GM21619 (cell line): ENCODE results near the gene OR8J1.
"Not testable (repeated sequence)": the region's sequence is repeated elsewhere in the genome, so short reads cannot be mapped to it uniquely, and the experiment has no call there.

Source experiments
- ATAC-seq: cut with Tn5 transposase; IDR thresholded peaks from one replicate; pipeline ENCODE4 v1.9.1; 2021; ENCODE audit not compliant: unreplicated experiment

OR8J1 gene

GRCh38 chr11:56353991-56354390, at the start of gene OR8J1:
Gene OR8J1, plus strand, starts transcription at chr11:56354291. Its CDS starts 5,956 bp downstream, at chr11:56360247.
- ATAC-seq: no peak

- no peak for ATAC-seq
Observed at GRCh38 chr11:56307836-56308235, 46.3 kb upstream of the OR8J1 start.

GRCh38 chr11:56314844-56315243, 39.2 kb upstream of the OR8J1 start, which contains the start of gene OR8K3:
Gene OR8K3, plus strand, starts transcription at chr11:56315144. Its CDS starts 3,163 bp downstream, at chr11:56318307.
- no peak for ATAC-seq

- no peak for ATAC-seq
Observed at GRCh38 chr11:56331861-56332491, 22.1 kb upstream of the OR8J1 start.

- ATAC-seq: no peak
Observed at GRCh38 chr11:56333156-56333555, 20.9 kb upstream of the OR8J1 start.

GRCh38 chr11:56340289-56340688, 13.8 kb upstream of the OR8J1 start:
- no peak for ATAC-seq

GRCh38 chr11:56345739-56346138, 8.4 kb upstream of the OR8J1 start, which contains the start of gene OR8K1:
Gene OR8K1, plus strand, starts transcription at chr11:56346039. Its CDS starts 0 bp downstream, at chr11:56346039.
- ATAC-seq: no peak

GRCh38 chr11:56375324-56375723, 21.2 kb downstream of the OR8J1 start, which contains the start of gene OR8U1:
Gene OR8U1, plus strand, starts transcription at chr11:56375624. Its CDS starts 0 bp downstream, at chr11:56375624.
- ATAC-seq: no peak

GRCh38 chr11:56380120-56380519, 26.0 kb downstream of the OR8J1 start:
- ATAC-seq: no peak

- ATAC-seq: no peak
Observed at GRCh38 chr11:56394381-56394780, 40.3 kb downstream of the OR8J1 start.

GRCh38 chr11:56396047-56396446, 42.0 kb downstream of the OR8J1 start:
- ATAC-seq: no peak

- ATAC-seq: not testable (repeated sequence)
Observed at GRCh38 chr11:56401858-56402461, 47.9 kb downstream of the OR8J1 start.

- ATAC-seq: no peak
Observed at GRCh38 chr11:56404393-56404792, 50.3 kb downstream of the OR8J1 start.

GRCh38 chr11:56410801-56411200, 56.7 kb downstream of the OR8J1 start:
- no peak for ATAC-seq
